ENCODE results near the gene KLHL8. TPM values are rescaled to one million over a fixed set of nuclear protein-coding genes. Genes with fewer than 3 reads are reported as not detected.
A peak's percentile ranks its signal among the peaks of the same experiment; 100 is the strongest.
"Not testable (repeated sequence)": the region's sequence is repeated elsewhere in the genome, so short reads cannot be mapped to it uniquely, and the experiment has no call there.

KLHL8 gene
- total RNA-seq, 2 donors from 2014 or later: 4.3 to 11.2 TPM

- Histone ChIP-seq H3K27ac (ENCODE audit: low read depth, low read length) (no peak overlapping the region), H3K36me3 (ENCODE audit: control insufficient read depth, insufficient read depth, low read length) (no peaks in the 10 kb centered on the region), H3K4me1 (ENCODE audit: control insufficient read depth, insufficient read depth, low read length) (peaks cover 4% of the 10 kb centered on the region), H3K4me3 (ENCODE audit: low read length) (no peak overlapping the region), H3K9ac (ENCODE audit: extremely low read depth, low read length, poor library complexity, severe bottlenecking) (no peak overlapping the region), H3K9me3 (ENCODE audit: control insufficient read depth, low read length) (no peaks in the 10 kb centered on the region), H3K27me3 (ENCODE audit: control insufficient read depth, insufficient read depth, low read length, poor library complexity, severe bottlenecking) (no peaks in the 10 kb centered on the region)
- H3K36me3 Mint-ChIP-seq (ENCODE audit: low read depth): no peaks in the 10 kb centered on the region
- H3K27ac Mint-ChIP-seq: no peak overlapping the region
- H3K9me3 Mint-ChIP-seq: no peaks in the 10 kb centered on the region
- H3K4me3 Mint-ChIP-seq: no peak overlapping the region
- DNase-seq: no peak
- TF ChIP-seq, protein P1, sequence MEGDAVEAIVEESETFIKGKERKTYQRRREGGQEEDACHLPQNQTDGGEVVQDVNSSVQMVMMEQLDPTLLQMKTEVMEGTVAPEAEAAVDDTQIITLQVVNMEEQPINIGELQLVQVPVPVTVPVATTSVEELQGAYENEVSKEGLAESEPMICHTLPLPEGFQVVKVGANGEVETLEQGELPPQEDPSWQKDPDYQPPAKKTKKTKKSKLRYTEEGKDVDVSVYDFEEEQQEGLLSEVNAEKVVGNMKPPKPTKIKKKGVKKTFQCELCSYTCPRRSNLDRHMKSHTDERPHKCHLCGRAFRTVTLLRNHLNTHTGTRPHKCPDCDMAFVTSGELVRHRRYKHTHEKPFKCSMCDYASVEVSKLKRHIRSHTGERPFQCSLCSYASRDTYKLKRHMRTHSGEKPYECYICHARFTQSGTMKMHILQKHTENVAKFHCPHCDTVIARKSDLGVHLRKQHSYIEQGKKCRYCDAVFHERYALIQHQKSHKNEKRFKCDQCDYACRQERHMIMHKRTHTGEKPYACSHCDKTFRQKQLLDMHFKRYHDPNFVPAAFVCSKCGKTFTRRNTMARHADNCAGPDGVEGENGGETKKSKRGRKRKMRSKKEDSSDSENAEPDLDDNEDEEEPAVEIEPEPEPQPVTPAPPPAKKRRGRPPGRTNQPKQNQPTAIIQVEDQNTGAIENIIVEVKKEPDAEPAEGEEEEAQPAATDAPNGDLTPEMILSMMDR (conservative IDR thresholded peaks at IDR 0.05): no peak
- peaks cover 24% of the 10 kb centered on the region for H3K27me3 Mint-ChIP-seq (ENCODE audit: insufficient read depth)
- no peaks in the 10 kb centered on the region for H3K4me1 Mint-ChIP-seq
- WGBS, 2 experiments (ENCODE audit: insufficient coverage in 1 of 2, insufficient read length in 1 of 2): 80 to 100% methylated on average over 4 to 5 of the region's 5 CpGs
Observed at GRCh38 chr4:87225936-87226335, 5.5 kb upstream of the KLHL8 start.

- DNase-seq: no peak
Observed at GRCh38 chr4:87224141-87224923, 3.9 kb upstream of the KLHL8 start.

DNA sequence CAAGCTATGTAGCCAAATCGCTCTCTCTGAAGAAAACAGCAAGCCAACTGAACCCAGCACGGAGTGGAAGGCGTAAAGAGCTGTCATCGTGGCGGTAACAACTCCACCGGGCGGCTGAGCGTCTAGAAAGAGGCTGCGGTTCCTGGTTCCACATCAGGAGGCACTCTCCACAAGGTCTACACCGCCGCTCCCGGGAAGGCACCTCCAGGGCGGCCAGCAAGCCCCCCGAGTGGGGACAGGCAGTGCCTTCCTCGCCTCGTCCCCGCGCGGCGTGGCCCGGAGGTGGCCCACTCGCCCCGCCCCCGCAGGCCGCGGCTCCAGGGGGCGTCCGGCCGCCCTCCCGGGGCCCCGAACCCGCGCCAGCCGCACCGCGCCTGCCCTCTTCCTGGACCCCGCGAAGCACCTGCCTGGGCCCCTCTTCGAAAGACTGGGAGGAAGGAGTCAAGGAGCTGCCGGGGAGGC is 755 bp downstream of the KLHL8 start:
- no peaks in the 10 kb centered on the region for H3K36me3 ChIP-seq (ENCODE audit: control insufficient read depth, insufficient read depth, low read length)
- H3K9ac ChIP-seq (ENCODE audit: extremely low read depth, low read length, poor library complexity, severe bottlenecking): peak overlapping the region; percentile 86
- peak overlapping the region; percentile 89 for H3K27ac ChIP-seq (ENCODE audit: low read depth, low read length)
- Mint-ChIP-seq H3K4me1 (peaks cover 6% of the 10 kb centered on the region), H3K4me3 (peak overlapping the region; percentile 90), H3K27me3 (ENCODE audit: insufficient read depth) (peaks cover 11% of the 10 kb centered on the region), H3K9me3 (no peaks in the 10 kb centered on the region), H3K36me3 (ENCODE audit: low read depth) (no peaks in the 10 kb centered on the region), H3K27ac (peak overlapping the region; percentile 96)
- H3K9me3 ChIP-seq (ENCODE audit: control insufficient read depth, low read length): no peaks in the 10 kb centered on the region
- H3K27me3 ChIP-seq (ENCODE audit: control insufficient read depth, insufficient read depth, low read length, poor library complexity, severe bottlenecking): no peaks in the 10 kb centered on the region
- peak overlapping the region; percentile 95 for H3K4me3 ChIP-seq (ENCODE audit: low read length)
- DNase-seq: peak; percentile 77
- TF ChIP-seq, protein P1 (conservative IDR thresholded peaks at IDR 0.05): peak; percentile 69
- no peaks in the 10 kb centered on the region for H3K4me1 ChIP-seq (ENCODE audit: control insufficient read depth, insufficient read depth, low read length)
- WGBS, 2 experiments (ENCODE audit: insufficient coverage in 1 of 2, insufficient read length in 1 of 2): 1% methylated on average over 11 to 40 of the region's 40 CpGs

More at GRCh38 chr4:87224141-87224923, 3.9 kb upstream of the KLHL8 start:
- Mint-ChIP-seq H3K4me1 (peaks cover 2% of the 10 kb centered on the region), H3K9me3 (no peaks in the 10 kb centered on the region), H3K4me3 (no peak overlapping the region), H3K27ac (no peak overlapping the region), H3K36me3 (ENCODE audit: low read depth) (no peaks in the 10 kb centered on the region), H3K27me3 (ENCODE audit: insufficient read depth) (peaks cover 19% of the 10 kb centered on the region)
- 91 to 95% methylated on average over 5 to 9 of the region's 10 CpGs for WGBS, 2 experiments (ENCODE audit: insufficient coverage in 1 of 2, insufficient read length in 1 of 2)
- no peak overlapping the region for H3K9ac ChIP-seq (ENCODE audit: extremely low read depth, low read length, poor library complexity, severe bottlenecking)
- no peaks in the 10 kb centered on the region for H3K27me3 ChIP-seq (ENCODE audit: control insufficient read depth, insufficient read depth, low read length, poor library complexity, severe bottlenecking)
- H3K27ac ChIP-seq (ENCODE audit: low read depth, low read length): no peak overlapping the region
- H3K36me3 ChIP-seq (ENCODE audit: control insufficient read depth, insufficient read depth, low read length): no peaks in the 10 kb centered on the region
- no peaks in the 10 kb centered on the region for H3K9me3 ChIP-seq (ENCODE audit: control insufficient read depth, low read length)
- TF ChIP-seq, protein P1 (conservative IDR thresholded peaks at IDR 0.05): no peak
- H3K4me1 ChIP-seq (ENCODE audit: control insufficient read depth, insufficient read depth, low read length): peaks cover 4% of the 10 kb centered on the region
- H3K4me3 ChIP-seq (ENCODE audit: low read length): no peak overlapping the region

DNA sequence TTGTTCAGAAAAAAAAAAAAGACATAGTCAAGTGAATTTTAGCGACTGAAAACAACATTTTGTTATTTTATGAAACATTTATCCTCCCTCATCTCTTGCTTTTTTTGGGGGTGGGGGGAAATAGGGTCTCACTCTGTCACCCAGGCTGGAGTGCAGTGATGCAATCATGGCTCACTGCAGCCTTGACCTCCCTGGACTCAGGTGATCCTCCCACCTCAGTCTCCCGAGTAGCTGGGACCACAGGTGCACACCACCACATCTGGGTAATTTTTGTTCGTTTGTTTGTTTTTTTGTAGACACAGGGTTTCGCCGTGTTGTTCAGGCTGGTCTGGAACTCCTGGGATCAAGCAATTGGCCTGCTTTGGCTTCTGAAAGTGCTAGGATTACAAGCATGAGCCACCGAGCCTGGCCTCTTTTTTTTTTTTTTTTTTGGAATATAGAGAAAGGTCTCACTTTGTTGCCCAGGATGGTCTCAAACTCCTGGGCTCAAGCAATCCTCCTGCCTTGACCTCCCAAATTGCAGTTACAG is 3.1 kb downstream of the KLHL8 start:
- not testable (repeated sequence) for H3K27ac Mint-ChIP-seq; DNase-seq; H3K27ac ChIP-seq (ENCODE audit: low read depth, low read length); H3K4me3 ChIP-seq (ENCODE audit: low read length); H3K9ac ChIP-seq (ENCODE audit: extremely low read depth, low read length, poor library complexity, severe bottlenecking); H3K27me3 ChIP-seq (ENCODE audit: control insufficient read depth, insufficient read depth, low read length, poor library complexity, severe bottlenecking); H3K36me3 ChIP-seq (ENCODE audit: control insufficient read depth, insufficient read depth, low read length); H3K36me3 Mint-ChIP-seq (ENCODE audit: low read depth); H3K4me3 Mint-ChIP-seq; H3K4me1 ChIP-seq (ENCODE audit: control insufficient read depth, insufficient read depth, low read length); H3K4me1 Mint-ChIP-seq; H3K9me3 ChIP-seq (ENCODE audit: control insufficient read depth, low read length); H3K9me3 Mint-ChIP-seq
- 95 to 96% methylated on average over 4 to 5 of the region's 6 CpGs for WGBS, 2 experiments (ENCODE audit: insufficient coverage in 1 of 2, insufficient read length in 1 of 2)
- peaks cover 11% of the 10 kb centered on the region for H3K27me3 Mint-ChIP-seq (ENCODE audit: insufficient read depth)
